ENCODE measurements around the gene TMEM266.

TMEM266 gene

DNA sequence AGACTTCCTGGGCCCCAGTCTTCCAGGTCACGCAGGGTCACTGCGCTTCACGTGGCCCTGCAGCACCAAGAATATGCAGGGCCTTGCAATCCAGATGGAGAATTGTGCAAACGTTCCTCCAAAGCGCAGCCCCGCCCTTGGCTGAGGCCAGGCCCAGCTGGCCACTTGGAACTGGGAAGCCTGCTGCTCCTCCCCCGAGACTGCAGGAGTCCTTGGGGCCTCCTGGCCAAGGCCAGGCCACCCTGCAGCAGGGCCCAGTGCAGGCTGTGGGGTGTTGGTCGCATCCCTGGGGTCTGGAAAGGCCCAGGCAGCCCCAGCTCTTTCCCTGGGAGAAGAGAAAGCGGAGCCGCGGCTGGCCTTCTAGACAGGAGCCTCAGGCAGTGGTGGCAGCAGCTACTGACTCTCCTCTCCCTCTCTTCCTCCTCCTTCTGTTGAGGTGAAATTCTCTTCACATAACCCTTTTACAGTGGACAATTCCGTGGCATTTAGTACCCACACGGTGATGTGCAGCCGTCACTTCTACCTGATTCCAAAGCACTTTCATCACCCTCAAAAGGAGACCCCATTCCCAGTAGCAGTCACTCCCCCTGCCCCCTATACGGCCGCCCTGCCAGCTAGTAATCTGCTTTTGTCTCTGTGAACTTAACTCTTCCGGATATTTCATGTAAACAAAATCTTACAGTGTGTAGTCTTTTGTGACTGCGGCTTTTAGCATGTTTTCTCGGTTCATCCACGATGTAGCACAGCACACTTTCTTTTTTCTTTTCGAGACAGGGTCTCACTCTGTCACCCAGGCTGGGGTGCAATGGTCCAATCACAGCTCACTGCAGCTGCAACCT, 103.9 kb downstream of the TMEM266 start:
- DNase-seq, result no peak

DNA sequence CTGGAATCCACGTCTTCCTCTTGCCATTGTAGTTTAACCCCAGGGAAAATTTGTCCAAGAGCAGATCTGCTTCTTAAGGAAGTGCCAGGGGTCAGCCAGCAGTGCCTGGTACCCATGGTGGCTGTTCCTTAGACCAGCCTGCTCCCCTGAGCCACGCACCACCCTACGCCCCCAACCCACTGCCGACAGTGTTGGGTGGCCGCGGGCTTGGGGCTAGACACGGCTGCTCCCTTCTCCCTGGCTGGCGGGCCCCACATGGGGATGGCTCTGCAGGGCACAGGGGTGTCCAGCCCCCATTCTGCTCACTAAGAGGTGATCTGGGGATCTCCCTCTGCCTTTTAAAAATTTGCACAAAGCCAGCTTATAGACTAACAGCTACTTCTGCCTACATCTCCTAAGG, 104.8 kb downstream of the TMEM266 start:
- no peak for DNase-seq

DNA sequence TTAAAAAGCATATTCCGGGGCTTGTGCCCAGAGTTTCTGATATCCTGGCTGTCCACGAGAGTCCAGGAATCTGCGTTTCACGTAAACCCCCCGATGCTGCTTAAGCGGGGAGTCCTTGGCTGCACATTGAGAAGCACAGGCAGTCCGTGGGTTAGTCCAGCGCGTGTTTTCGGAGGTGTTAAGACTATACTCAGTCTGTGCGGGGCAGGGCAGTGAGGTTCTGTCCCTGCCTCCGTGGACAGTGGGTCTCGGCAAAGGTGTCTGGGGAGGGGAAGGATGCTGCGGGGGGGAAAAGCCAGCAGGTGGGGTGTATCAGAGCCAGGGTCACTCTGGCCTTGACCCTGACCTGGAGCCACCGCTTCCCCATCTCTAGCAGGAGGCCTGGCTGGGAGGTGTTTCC, 106.2 kb downstream of the TMEM266 start:
- no peak for DNase-seq

DNA sequence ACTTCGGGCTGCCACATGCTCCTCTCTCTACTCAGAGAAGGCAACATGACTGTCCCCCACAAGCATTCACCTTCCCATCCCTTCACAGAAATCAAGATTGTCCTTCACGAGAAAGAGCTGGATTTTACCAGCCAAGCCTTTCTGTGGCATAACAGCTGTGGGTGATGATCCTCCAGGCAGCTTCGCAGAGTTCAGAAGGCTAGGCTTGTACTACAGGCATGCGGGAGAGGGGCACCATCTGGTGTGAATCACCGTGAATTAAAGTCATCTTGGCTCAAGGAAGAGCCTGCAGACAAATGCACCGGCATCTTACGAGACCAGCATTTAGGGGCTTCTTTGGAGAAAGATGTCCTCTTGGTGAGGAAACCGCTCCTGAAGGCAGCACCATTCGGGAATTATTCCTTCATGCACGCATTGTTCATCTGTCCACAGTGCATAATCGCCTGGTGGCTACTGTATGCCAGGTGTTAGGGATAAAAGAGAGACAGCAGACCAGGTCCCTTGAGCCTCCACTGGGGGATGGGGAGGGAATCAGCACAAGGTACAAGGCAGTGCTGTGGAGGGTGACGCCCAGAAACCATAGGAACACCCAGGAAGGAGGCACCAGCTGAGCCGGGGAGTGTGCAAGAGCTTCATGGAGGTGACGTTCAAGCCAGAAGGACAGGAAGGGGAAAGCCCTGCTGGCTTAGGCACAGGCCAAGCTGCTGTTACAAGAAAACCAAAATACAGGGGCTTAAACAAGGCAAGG, 108.6 kb downstream of the TMEM266 start:
- DNase-seq, result no peak

DNA sequence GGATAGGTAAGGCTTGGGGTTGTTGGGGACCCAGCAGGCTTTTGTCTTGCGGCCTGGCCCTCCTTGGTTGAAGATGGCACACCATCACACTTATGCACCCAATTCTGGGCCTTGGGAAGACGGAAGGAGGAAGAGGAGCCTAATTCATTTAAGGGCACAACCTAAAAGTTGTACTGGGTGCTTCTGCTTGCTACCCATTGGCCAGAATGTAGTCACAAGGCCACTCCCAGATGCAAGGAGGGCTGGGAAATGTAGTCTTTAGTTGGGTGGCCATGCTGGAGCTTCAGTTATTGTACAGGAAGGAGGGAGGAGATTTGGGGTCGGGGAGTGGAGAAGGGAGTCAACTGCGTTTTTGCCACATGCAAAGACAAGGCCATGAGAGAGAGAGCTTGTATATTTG, 109.2 kb downstream of the TMEM266 start:
- DNase-seq, result peak; percentile 42

DNA sequence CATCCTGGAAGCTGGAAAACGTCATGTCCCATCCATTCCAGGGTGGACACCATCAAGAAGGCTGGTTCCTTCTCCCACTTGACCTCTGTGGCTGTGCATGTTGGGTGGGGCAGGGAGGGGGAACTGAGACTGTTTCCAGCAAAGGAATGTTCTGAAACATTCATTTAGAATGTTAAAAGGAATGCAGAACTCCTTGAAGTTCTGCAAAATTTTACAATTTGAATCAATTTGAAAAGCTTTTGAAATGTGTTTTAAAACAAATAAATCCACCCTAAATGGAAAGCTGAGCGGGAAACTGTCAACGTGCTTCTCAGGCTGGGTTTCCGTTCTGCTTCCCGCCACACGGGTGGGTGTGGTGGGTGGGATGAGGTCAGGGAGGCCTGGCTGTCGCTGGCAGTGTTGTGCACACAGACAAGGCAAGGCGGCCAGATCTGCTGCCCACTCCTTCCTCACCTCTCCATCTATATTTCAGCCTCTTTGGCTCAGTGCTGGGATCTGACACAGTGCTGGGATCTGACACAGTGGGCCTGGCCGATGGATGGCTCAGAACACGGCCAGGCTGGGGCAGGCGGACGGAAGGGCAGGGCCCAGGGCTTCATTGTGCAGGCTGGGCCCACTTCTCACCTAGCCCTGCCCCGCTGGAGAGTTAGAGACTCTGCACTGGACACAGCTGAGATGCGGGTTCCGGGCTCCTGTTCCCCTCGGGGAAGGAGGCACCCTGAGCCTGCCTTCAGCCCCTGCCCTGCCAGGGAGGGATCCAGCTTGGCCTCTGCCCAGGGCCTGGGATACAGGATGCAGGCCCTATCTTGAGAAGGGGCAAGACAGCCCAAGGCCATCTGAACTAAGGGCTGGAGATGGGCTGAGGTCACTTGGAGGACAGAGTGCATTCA, 110.4 kb downstream of the TMEM266 start:
- no peak for DNase-seq

DNA sequence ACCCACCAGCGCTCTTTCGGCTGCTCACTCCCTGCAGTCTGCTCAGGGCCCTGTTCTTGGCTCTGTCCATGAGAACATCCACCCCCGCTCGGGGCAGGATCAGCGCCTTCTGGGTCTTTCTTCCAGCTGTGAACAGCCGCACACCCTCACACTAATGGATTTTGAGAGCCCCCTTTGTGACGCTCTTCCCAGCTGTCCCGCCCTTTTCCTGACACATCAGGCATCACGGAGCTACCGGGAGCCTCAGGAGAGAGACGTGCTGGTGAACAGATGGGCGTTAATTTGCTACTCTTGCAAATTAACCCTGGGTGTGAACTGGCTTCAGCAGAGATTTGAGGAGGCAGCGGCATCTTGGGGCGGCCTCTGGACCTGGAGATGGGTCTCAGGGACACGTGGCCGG, 113.0 kb downstream of the TMEM266 start:
- DNase-seq, result no peak

DNA sequence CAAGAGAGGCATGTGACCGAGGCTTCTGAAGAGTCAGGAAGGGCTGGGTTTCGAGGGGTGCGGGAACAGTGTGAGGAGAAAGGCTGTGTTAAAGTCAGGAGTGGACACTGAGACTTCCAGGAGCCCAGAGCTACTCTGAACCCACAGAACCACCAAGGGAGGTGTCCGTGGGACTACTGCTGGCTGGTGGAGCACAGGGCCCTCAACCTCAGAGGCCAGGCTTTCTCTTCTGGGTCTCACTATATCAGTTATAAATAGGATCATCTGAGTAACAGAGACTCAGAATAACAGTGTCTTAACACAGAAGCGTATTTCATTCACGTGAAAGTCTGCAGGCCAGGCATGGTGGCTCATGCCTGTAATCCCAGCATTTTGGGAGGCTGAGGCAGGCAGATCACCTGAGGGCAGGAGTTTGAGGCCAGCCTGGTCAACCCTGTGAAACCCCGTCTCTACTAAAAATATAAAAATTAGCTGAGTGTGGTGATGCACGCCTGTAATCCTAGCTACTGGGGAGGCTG, 113.6 kb downstream of the TMEM266 start:
- no peak for DNase-seq

DNA sequence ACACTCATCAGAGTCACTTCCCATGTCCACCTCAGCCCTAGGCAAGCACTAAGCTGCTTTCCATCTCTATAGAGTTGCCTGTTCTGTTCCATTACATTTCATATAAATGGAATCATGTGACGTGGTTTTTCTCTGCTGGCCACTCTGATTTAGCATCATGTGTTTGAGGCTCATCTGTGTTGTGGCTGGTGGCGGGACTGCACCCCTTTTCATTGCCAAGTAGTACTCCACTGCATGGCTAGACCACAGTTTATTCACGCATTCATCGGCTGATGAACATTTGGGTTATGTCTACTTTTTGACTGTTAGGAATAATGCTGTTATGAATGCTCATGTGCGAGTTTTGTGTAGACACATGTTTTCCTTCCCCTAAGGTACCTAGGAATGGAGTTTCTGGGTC, 114.9 kb downstream of the TMEM266 start:
- no peak for DNase-seq

DNA sequence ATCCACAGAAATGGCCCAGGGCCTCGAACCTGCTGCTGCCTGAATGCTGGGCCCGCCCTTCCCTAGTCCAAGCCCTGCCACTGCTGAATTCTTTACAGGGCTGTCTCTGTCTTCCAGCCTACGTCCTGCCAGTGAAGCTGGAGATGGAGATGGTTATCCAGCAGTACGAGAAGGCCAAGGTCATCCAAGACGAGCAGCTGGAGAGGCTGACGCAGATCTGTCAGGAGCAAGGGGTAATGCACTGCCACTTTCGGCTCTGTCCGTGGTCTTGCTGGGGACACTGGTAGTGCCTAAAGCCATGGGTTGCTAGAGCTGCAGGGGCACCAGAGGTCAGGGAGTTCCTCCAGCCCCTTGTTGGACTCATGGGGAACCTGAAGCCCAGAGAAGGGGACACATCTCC, 115.7 kb downstream of the TMEM266 start:
- no peak for DNase-seq

DNA sequence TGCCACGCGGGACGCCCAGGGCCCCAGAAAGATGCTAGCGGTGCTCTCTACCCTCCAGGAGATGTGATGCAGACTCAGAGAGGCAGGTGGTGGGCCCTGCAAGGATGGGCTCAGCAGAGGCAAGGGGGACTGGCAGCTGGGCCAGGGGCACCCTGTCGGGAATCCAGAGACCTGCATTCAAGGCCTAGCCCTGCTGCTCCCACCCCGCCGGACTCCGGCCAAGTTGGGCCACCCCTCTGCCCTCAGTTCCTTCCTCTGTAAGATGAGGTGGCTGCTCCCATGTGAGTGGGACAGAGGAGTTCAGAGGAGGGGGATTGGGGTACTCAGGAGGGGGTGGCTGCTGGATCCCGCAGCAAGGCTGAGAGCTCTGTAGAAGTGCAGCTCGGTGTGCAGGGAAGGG, 116.3 kb downstream of the TMEM266 start:
- DNase-seq, result no peak

DNA sequence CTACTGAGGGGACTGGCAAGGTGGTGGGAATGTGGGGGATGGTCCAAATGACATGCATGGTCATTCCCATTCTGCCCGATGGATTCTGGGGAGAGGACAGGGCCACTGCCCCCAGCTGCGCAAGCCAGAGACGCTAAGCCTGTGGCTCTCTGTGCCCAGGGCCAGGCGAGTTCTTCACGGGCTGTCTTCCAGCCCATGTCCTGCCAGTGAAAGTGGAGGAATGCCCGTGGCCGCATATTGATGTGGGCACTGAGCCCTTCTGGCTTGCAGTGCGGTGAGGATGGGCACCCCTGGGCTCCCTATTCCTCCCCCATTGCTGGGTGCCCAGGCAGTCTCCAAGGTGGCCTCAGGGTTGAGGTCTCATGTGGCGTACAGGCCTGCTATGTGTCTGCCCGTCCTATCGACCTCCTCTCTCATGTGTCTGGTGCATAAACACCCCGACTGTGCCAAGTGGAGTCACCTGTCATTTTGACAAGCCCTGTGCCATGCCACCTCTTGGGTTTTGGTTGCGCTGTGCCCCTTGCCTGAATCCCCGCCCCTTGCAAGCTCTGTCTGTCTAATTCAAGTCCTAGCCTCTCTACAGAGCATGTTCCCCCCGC, 116.8 kb downstream of the TMEM266 start:
- no peak for DNase-seq

DNA sequence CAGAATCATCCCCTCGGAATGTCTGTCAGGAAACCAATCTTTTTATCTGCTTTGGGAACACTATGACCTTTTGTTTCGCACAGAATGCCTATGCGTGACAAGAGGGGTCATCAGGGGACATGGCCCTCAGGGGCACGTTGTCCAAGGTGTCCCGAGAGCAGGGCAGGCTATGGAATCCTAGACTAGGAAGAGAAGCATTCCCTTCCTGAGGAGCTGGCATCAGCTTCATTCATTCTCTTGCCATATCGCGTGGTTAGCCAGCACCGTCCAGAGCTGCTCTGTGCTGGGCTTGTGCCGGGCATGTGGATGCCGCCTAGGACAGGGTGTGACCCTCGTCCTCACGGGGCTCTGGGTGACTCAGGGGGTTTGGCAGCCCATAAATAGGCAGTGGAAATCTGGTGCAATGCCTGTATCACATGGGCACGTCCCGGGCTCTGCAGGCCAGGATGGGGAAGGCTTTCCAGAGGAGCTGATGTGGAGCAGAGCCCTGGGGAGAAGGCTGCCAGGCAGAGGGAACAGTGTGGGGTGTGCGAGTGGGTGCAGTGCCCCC, 117.8 kb downstream of the TMEM266 start:
- DNase-seq, result no peak

DNA sequence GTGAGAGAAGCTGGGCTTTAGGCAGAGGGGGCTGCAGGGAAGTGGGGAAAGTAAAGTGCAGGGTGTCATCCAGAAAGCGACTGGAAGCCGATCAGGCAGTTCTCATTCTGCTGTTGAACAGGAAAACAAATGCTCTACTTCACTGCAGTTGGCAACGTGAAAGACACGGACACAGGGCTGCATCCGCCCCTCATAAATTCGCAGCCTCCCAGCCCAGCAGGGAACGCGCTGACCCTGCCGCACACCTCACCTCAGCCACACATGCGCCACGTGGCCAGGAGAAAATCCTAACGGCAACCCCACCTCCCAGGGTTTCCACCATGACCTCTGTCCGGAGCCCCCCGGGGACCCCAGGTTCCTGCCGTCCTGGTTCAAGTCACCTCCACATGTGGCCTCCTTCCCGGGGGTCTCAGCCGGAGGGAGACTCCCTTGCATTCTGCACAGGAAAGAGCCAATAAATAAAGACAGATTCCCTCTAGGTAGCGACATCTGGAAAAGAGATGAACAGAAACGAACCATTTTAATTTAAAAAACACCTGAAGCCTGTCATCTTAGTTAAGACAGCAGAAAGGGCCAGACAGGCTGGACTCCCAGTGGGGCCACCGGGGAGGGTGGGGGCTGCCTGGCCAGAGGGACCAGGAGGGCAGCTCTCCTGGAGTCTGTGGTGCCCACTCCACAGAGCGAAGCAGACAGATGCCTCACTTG, 118.7 kb downstream of the TMEM266 start:
- no peak for DNase-seq

DNA sequence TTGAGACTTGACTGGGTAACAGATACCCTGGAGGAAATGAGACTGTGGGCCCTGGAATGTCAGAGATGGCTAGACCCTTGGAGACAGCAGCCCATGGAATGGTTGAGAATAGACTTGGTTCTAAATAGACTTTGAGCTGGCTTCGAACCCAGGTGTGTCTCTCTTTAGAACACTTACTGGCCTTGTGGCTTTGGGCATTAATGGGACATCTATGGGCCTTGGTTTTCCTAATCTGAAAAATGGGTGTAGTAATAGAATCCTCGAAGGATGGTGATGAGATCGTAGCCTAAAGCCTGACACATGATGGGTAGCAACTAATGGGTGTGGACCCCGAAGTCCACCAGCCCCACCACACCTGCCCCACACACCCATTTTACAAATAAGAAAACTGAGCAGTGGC, 119.2 kb downstream of the TMEM266 start:
- no peak for DNase-seq

DNA sequence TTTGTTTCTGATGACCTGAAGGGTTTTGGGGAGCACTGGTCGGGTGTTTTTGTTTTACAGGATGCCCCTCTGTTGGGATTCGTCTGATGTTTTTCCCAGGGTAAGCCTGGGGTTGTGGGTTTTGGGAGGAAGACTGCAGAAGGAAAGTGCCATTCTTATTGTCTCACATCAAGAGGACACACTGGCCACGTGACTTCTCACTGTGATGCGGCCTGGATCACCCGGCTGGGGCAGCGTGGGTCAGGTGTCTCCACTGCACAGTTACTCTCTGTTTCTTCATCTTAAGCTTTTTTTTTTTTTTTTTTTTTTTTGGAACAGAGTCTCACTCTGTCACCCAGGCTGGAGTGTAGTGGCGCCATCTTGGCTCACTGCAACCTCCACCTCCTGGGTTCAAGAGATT, 120.5 kb downstream of the TMEM266 start:
- DNase-seq, result no peak

DNA sequence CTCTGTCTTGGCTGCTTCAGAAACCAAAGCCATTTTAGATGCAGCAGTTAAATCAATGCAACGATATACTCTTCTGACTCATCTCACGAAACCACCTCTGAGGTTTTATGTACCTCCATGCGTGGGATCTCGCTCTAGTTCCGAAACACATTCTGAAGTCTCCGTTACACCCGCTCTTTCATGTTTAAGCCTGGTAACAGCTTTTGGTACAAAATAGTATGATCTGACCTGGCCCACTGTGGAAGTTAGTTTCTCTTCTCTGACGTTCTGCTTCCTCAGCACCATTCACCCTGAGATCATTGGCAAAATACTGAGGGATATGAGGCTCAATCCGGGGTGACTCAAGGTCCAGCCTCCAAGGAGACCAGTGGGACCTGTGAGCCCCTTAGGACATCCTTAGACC, 121.9 kb downstream of the TMEM266 start:
- DNase-seq, result peak; percentile 89

DNA sequence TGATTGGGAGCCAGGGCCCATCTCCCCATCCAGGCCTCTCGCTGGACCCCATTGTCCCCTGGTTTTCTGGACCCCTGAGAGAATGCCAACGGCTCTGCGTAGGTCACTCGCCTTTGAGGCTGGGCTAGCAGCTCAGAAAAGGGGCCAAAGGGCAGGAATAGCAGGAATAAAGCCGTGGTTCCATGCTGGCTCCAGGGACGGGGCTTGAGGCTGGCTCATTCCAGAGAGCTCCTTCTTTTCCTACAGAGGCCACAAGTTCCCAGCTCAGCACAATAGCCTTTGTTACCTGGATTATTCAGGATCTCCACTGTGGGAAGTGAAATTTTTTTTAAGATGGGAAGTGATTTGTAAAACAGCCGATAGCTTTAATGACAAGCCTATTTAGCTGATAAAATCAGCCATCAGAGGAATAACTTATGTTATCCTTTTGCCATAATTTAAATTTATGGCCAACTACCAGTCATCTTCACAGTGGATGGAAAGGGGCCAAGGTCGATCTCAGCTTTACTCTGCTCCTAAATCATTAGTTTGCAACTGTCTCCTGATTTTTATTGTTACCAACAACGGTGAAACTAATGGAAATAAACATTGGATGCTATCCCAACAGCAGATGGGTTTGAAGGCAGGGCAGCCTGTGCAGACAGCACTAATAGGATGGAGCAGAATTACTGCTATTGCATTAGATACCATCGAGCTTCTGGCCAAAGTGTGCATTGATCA, 124.3 kb downstream of the TMEM266 start:
- no peak for DNase-seq

DNA sequence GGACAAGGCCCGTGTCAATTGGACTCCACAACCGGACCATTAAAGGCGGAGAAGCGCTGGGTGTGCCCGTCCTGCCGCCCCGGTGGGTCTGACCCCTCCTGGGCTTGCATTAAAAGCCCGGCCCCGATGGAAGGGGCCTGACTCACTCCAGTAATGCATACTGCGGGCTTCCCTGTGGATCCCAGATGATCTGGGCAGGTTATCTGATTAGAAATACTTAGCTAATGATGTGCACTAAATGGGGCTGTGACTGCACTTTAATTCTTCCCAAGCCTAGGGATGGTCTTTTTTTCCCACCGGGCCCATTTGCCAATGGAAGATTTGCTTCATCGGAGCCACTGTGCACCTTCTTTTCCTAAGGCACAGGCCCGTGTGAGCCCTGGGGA, 124.9 kb downstream of the TMEM266 start:
- DNase-seq, result no peak

DNA sequence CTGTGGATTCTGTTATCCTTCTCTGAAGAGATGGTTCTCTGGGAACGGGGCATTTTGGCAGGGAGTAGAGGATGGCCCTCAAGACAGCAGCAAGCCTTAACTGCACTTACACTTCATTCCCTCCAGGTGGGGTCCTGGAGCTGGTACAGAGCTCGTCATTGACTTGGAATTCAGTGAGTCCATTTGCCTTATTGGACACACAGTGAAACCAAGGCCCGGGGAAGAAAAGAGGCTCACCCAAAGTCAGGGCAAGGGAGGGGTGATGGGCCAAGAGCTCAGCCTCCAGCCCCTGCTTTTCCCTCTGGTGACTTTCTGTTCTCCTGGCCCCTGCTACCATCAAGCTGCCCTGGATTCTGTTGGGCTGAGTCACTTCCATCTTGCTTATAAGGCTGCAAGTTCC, 125.9 kb downstream of the TMEM266 start:
- DNase-seq, result peak; percentile 48

DNA sequence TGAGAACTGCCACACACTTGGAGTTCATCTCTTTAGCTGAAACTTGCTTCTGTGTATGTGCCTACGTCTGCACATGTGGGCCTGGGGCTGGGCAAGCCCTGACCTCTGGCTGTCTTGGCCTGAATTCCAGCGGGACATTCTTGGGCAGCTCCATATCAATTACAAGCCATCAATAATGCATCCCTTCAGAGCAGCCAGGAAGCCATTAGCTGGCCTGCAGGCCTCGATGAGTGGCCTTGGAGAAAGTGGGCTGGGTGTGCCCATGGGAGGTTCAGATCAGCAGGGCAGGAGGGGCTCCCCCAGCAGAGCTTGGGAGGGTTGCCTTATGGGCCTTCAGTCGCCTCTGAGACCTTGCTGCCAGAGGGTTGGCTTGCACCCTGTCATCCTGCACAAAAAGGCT, 127.4 kb downstream of the TMEM266 start:
- DNase-seq, result no peak
